ENCODE data around the gene TSPAN12. TPM values are rescaled to one million over a fixed set of nuclear protein-coding genes. Genes with fewer than 3 reads are reported as not detected.

TSPAN12 gene, protein sequence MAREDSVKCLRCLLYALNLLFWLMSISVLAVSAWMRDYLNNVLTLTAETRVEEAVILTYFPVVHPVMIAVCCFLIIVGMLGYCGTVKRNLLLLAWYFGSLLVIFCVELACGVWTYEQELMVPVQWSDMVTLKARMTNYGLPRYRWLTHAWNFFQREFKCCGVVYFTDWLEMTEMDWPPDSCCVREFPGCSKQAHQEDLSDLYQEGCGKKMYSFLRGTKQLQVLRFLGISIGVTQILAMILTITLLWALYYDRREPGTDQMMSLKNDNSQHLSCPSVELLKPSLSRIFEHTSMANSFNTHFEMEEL
- 0.30 and 0.78 TPM in 2 replicates for total RNA-seq

DNA sequence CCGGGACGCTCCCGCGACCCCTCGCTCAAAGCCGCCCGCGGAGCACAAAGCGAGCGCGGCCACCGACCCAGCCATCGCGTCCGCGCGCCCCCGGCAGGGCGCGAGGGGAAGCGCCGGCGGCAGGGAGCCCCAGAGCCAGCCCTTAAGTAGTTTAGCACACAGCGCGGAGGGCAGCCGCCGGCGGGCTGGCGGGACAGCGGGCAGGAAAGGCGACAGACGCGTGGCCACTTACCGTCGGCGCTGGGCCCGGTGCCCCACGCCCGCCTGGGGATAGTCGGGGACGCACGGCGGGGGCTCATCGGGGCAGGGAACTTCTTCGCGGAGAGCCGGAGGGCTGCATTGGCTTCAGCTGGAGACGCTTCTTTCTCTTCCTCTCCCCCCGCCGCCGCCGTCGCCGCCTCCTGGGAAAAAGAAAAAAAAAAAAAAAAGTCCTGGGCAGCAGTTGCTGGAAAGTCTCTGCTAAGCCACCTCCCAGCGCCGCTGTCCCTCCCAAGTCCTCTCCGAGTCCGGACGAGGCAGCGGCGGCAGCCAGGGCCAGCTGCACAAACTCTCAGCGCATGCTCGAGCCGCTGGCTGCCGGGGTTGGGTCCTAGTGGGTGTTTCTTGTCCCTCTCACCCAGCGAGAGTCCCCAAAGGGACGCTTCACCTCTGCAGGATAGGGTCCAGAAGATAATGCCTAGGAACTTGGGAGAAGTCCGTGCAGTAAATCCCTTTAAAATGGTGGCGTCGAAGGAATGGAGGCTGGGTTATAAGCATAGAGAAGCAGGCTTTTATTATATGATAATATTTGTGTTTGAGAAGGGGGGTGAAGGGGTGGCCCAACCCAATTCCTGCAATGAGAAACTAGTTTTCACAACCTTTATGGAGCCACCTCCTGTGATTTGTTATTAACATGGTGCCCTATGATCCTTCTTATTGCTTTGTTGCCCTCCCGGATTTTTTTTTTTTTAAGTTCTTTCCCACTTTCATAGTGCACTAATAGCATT lies at the start of gene TSPAN12:
TSPAN12 (minus strand) TSS at position 557 of the 986 bp plus-strand sequence. CDS start 1,381 bp downstream, outside the sequence.

Other genes starting within 250 kb of the TSPAN12 start
- 8.6 and 10.2 TPM in 2 replicates for gene ING3, start 92.6 kb upstream of the TSPAN12 start, total RNA-seq
- gene CPED1, start 130.6 kb upstream of the TSPAN12 start, total RNA-seq: 12.8 and 42.6 TPM in 2 replicates